Activated CD4-positive, alpha-beta T cell treated with anti-CD3 and anti-CD28 coated beads, Interleukin-2, amount 10 ng/mL, durations not matched to agents 7 days and 5 days (primary cell): ENCODE data around the gene KSR1. TPM values are rescaled to one million over a fixed set of nuclear protein-coding genes. Genes with fewer than 3 reads are reported as not detected.
A peak's percentile ranks its signal among the peaks of the same experiment; 100 is the strongest.

Experiments used
- CTCF ChIA-PET: fragments of 350-600 bp; sonication (Branson Sonifier 250); formaldehyde crosslinking; loops from one replicate; lab custom pipeline; 2021; ENCODE audit warnings: antibody characterized with exemption; lab: Charles Lee
- POLR2A ChIA-PET: fragments of 350-600 bp; sonication (Branson Sonifier 250); formaldehyde crosslinking; loops from one replicate; lab custom pipeline; 2021; ENCODE audit warnings: antibody characterized with exemption; lab: Charles Lee
- DNase-seq: peaks from one replicate; pipeline ENCODE4 v3.0.0-alpha.2; 2020
- H3K27ac Mint-ChIP-seq: one replicate; pipeline ENCODE4 v1.8.0; 2021; ENCODE audit warnings: mild to moderate bottlenecking, moderate library complexity, mixed read lengths
- H3K27me3 Mint-ChIP-seq: one replicate; pipeline ENCODE4 v1.8.0; 2021; ENCODE audit warnings: mixed read lengths
- H3K36me3 Mint-ChIP-seq: one replicate; pipeline ENCODE4 v1.8.0; 2021; ENCODE audit warnings: low read depth, mixed read lengths
- H3K4me1 Mint-ChIP-seq: one replicate; pipeline ENCODE4 v1.8.0; 2021; ENCODE audit warnings: mixed read lengths
- H3K4me3 Mint-ChIP-seq: one replicate; pipeline ENCODE4 v1.8.0; 2021; ENCODE audit warnings: mild to moderate bottlenecking, moderate library complexity, mixed read lengths
- H3K9me3 Mint-ChIP-seq: one replicate; pipeline ENCODE4 v1.8.0; 2021; ENCODE audit warnings: mixed read lengths
- total RNA-seq, 2 experiments: library from RNA; stranded (reverse); gene quantifications; one replicate each; pipeline ENCODE4 v1.2.3, GENCODE V29; 2021

Gene KSR1
- total RNA-seq, 2 experiments from 2014 or later: 43.1 to 45.7 TPM

DNA sequence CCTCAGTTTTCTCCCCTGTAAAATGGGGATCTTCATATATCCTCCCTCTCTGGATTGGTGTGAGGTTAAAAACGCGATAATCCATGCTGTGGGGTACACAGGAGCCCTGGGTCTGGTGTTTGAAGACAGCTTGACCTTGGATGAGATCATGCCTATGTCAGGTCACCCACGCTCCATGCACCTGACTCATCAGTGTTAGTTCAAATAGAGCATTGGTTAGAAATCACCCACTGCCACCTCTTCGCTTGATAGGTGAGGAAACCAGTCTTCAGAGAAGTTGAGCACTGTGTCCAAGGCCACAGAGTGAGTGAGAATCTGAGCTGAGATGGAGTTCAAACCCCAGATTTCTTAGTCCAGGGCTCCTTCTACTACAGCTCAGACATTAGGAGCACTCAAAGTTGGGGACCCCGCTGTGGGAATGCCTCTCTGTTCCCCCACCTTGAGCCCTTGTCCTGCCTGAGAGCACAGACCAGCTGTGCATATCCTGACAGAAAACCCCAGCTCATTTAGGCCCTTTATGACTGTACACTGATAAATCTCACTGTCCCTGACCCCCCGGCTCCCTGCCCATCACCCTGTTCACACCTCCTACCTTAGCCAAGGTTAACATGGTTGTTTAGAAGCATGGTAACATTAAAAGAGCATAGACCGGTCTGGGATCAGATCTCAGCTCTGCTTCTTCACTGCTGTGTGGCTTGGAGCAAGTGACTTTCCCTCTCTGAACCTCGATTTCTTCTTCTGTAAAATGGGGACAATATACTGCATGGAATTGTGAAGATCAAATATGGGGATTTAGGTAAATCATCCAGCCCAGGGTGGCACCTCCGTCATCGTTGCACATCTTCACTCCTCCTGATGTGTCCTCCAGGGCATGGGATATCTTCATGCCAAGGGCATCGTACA is 152.3 kb downstream of the KSR1 start:
- Mint-ChIP-seq H3K9me3 (no peaks in the 10 kb centered on the region), H3K27me3 (no peaks in the 10 kb centered on the region), H3K4me3 (no peak overlapping the region), H3K4me1 (peaks cover 14% of the 10 kb centered on the region), H3K36me3 (peaks cover 34% of the 10 kb centered on the region), H3K27ac (peak overlapping the region; percentile 52)
- ChIA-PET POLR2A (no interaction called here), CTCF (interaction anchor here (0.8 to 3.1 kb wide), 8 partner anchors 10 to 228 kb away, joined by 3 to 9 read pairs (median 5); partner anchors contain the start of gene LGALS9)
- DNase-seq: no peak

DNA sequence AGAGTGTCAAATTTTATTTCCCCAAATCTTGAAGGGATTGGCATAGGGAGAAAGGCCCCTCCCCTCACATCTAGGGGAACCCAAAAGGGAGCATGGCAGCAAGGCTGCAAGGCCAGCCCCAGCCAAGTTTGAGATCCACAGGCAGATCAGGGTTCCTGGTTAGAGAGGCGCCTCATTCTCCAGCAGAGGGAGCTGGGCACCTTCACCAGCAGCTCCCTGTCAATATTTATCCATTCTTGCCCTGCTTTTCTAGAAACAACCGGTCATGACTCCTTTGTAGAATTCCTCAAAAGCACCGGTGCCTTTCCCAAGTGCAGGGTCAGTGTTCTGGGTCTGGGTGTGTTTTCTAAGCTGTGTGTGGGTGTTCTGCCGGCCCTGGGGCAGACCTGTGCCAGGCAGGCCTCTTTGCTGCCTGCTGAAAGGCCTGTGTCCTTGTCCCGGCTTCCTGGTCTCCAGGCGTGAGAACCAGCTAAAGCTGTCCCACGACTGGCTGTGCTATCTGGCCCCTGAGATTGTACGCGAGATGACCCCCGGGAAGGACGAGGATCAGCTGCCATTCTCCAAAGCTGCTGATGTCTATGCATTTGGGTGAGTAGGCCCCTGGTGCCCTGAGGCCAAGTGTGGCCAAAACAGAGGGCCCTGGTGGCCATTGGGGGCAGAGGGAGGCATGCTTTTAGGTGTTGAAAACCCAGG is 153.5 kb downstream of the KSR1 start:
- H3K36me3 Mint-ChIP-seq: peaks cover 41% of the 10 kb centered on the region
- ChIA-PET CTCF (interaction anchor here (0.8 to 3.7 kb wide), 9 partner anchors 9 to 255 kb away, joined by 3 to 25 read pairs (median 3); no protein-coding TSS in a partner anchor), POLR2A (no interaction called here)
- H3K27ac Mint-ChIP-seq: no peak overlapping the region
- H3K4me1 Mint-ChIP-seq: peaks cover 14% of the 10 kb centered on the region
- H3K27me3 Mint-ChIP-seq: no peaks in the 10 kb centered on the region
- H3K4me3 Mint-ChIP-seq: no peak overlapping the region
- no peaks in the 10 kb centered on the region for H3K9me3 Mint-ChIP-seq
- DNase-seq: peak; percentile 55

DNA sequence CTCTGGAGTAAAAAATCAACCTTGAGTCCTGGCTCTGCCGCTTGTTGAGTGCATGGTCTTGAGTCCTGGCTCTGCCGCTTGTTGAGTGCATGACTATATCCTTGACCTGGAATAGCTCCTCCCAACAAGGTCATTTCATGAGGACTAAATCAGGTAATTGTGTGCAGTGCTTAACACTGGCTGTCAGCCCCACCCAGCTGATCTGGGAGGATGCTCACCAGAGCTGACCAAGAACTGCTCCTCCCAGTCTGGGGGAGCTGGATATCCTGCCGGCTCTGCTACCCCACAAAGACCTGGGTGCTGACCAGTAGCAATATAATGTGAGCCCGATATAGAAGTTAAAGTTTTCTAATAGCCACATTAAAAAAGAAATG is 154.0 kb downstream of the KSR1 start:
- ChIA-PET CTCF (interaction anchor here (0.8 to 3.7 kb wide), 8 partner anchors 8 to 256 kb away, joined by 3 to 25 read pairs (median 4); no protein-coding TSS in a partner anchor), POLR2A (no interaction called here)
- Mint-ChIP-seq H3K9me3 (no peaks in the 10 kb centered on the region), H3K4me3 (no peak overlapping the region), H3K27me3 (no peaks in the 10 kb centered on the region), H3K4me1 (peaks cover 15% of the 10 kb centered on the region), H3K36me3 (peaks cover 43% of the 10 kb centered on the region), H3K27ac (no peak overlapping the region)
- no peak for DNase-seq

DNA sequence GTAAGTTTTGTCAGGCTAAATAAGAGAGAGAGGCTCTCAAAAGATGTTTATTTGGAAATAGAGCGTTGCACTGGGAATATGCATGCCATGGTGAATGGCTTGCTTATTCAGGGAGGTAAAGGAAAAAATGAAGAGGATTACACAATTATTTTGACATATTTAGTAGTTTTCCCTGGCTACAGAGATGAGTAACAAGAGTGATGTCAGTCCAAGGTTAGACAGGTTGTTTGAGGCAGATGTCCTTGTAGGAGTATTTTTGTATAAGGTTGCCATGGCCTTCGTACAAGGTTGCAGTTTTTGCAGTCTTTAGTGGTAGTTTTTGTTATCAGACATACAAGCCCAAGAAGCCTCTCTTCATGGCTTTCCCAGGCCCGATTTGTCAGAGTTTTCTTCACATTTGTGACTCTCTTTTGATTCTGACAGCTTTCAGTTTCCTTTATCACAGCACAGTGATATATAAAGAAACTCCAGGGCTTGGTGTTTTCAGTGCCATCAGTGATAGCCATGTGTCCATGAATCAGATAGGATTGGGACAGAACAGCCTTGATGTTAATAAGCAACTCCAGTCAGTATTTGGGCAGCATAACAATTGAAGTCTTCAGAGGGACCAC is 156.0 kb downstream of the KSR1 start:
- Mint-ChIP-seq H3K4me1 (peaks cover 31% of the 10 kb centered on the region), H3K4me3 (no peak overlapping the region), H3K27me3 (no peaks in the 10 kb centered on the region), H3K27ac (peak overlapping the region; percentile 4), H3K9me3 (no peaks in the 10 kb centered on the region), H3K36me3 (peaks cover 52% of the 10 kb centered on the region)
- DNase-seq: no peak
- POLR2A ChIA-PET: no interaction called here
- CTCF ChIA-PET: interaction anchor here (1.2 to 3.7 kb wide), 2 partner anchors 12 to 15 kb away, joined by 3 to 25 read pairs; no protein-coding TSS in a partner anchor

DNA sequence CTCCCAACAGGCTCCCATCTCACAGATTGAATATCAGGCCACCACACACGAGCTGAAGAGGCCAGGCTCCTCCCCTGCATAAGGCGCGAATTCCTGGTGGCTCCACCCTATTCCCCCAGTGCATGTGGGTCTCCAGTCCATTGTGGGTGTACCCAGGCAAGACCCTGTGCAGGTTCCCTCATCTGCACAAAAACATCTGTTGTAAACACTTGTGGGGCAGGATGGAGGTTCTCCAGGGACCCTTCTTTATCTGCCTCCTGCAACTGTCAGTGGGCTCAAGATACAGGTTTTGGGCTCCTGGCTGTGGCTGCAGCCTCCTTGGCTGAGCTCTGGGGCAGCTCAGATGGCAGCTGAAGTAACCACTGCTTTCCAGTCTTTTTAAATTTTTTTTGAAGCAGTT is 157.2 kb downstream of the KSR1 start:
- Mint-ChIP-seq H3K4me1 (peaks cover 31% of the 10 kb centered on the region), H3K4me3 (no peak overlapping the region), H3K27me3 (no peaks in the 10 kb centered on the region), H3K36me3 (peaks cover 57% of the 10 kb centered on the region), H3K9me3 (no peaks in the 10 kb centered on the region), H3K27ac (no peak overlapping the region)
- POLR2A ChIA-PET: no interaction called here
- CTCF ChIA-PET: interaction anchor here (0.9 to 2.6 kb wide), 2 partner anchors 9 kb away, joined by 3 to 14 read pairs; no protein-coding TSS in a partner anchor
- no peak for DNase-seq

DNA sequence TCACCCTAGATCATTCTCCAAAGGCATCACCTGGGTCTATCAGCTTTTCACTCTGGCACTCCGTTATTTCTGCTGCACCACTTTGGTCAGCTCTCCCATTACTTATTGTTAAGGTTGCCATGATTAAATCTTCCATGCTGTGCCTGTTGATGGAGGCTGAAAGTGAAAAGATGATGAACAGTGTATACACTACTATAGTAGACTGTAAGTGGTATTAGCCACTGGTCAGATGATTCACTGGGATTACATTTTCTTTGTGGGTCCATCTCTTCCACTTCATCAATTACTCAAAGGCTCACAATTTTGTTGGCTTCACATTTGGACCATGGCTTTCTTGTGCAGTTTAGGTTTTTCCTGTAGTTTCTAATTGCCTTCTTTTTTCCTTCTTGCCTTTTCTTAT is 158.9 kb downstream of the KSR1 start:
- no peaks in the 10 kb centered on the region for H3K27me3 Mint-ChIP-seq
- H3K27ac Mint-ChIP-seq: no peak overlapping the region
- H3K9me3 Mint-ChIP-seq: no peaks in the 10 kb centered on the region
- no peak for DNase-seq
- ChIA-PET CTCF (interaction anchor here (2.6 kb wide), 1 partner anchor 11 kb away, joined by 14 read pairs; no protein-coding TSS in a partner anchor), POLR2A (no interaction called here)
- H3K4me1 Mint-ChIP-seq: peaks cover 34% of the 10 kb centered on the region
- no peak overlapping the region for H3K4me3 Mint-ChIP-seq
- peaks cover 55% of the 10 kb centered on the region for H3K36me3 Mint-ChIP-seq

DNA sequence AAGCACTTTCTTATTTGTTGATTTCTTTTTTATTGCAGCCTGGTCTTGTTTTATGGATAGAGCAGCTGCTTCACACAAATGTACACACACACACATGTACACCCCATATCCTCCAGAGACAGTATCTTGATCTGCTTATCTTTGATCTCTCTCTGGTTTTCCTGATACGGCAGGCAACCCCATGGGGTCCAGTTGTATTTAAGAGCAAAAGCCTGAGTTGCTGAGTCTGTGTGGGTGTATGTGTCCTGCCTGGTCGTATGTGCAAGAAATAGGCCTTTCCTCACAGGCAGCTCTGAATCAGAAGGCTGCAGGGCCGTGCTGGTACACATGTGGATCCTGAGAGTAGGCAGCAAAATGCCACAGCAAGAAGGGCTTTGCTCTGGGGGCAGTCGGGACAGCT is 160.2 kb downstream of the KSR1 start:
- POLR2A ChIA-PET: no interaction called here
- Mint-ChIP-seq H3K4me3 (no peak overlapping the region), H3K9me3 (no peaks in the 10 kb centered on the region), H3K36me3 (peaks cover 57% of the 10 kb centered on the region), H3K27ac (peak overlapping the region; percentile 14), H3K27me3 (no peaks in the 10 kb centered on the region), H3K4me1 (peaks cover 42% of the 10 kb centered on the region)
- CTCF ChIA-PET: interaction anchor here (1.0 to 1.1 kb wide), 2 partner anchors 34 to 272 kb away, joined by 3 to 4 read pairs; no protein-coding TSS in a partner anchor
- DNase-seq: no peak

DNA sequence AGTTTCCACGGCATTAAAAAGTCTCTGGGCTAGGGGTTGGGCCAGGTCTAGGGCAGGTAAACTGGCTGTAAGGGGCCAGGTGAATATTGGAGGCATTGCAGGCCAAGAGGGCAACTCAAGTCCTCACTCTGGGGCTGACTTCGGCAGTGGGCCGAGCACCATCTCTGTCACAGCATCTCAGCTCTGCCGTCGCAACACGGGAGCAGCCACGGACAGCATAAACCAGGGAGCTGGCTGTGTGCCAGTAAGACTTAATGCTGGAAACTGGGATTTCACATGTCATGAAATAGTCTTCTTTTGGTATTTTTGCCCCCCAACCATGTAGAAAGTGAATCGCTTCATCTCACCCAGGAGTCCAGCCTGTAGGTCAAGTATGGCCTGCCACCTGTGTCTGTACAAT is 162.2 kb downstream of the KSR1 start:
- POLR2A ChIA-PET: no interaction called here

DNA sequence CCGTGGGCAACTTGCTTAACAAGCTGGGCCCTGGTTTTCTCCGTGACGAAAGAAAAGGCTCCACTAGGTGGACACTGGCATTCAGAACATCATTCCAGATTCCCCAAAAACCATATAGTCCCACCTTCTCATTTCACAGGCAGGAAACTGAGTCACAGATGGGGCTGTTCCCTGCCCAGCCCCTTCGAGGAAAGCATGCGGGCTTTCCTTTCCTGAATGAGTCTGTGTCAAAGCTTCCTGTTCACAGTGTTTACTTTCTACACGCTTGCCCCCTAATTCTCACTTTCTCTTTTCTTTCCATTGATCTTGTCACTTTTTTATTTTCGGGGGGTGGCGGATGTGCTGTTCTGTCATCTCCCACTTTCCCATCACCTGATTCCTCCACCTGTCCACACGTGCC is 164.5 kb downstream of the KSR1 start:
- peak; percentile 21 for DNase-seq
- Mint-ChIP-seq H3K27ac (peak overlapping the region; percentile 63), H3K4me1 (peaks cover 32% of the 10 kb centered on the region), H3K9me3 (no peaks in the 10 kb centered on the region), H3K4me3 (no peak overlapping the region), H3K36me3 (peaks cover 50% of the 10 kb centered on the region), H3K27me3 (no peaks in the 10 kb centered on the region)
- ChIA-PET CTCF (interaction anchor here (1.7 to 2.7 kb wide), 3 partner anchors 11 to 13 kb away, joined by 5 to 9 read pairs (median 5); partner anchors contain the start of gene LGALS9), POLR2A (no interaction called here)

More for the DNA sequence above, 162.2 kb downstream of the KSR1 start:
- H3K9me3 Mint-ChIP-seq: no peaks in the 10 kb centered on the region
- H3K27me3 Mint-ChIP-seq: no peaks in the 10 kb centered on the region
- H3K27ac Mint-ChIP-seq: no peak overlapping the region
- H3K4me1 Mint-ChIP-seq: peaks cover 37% of the 10 kb centered on the region
- CTCF ChIA-PET: interaction anchor here (0.6 to 1.6 kb wide), 2 partner anchors 8 to 19 kb away, joined by 4 to 5 read pairs; no protein-coding TSS in a partner anchor
- no peak for DNase-seq
- H3K36me3 Mint-ChIP-seq: peaks cover 55% of the 10 kb centered on the region
- H3K4me3 Mint-ChIP-seq: no peak overlapping the region

DNA sequence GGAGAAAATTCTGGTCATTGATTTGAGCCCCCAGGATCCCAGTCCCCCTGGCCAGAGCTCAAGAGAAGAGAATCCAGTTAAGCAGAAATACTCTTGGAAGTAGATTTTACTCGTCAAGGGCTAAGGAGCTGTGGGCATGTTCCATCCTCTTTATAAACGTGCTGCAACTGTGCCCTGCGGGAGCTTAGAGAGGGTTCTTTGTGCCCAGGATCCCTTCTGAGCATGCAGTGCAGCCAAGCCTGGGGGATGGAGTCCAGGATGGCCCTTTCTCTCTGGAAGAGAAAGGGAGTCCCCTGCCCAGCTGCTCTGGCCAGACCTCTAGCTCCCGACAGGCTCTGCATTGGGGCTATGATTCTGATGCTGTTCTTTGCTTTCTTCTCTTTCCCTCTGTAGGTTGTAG is 165.3 kb downstream of the KSR1 start:
- POLR2A ChIA-PET: no interaction called here
- peaks cover 48% of the 10 kb centered on the region for H3K36me3 Mint-ChIP-seq

DNA sequence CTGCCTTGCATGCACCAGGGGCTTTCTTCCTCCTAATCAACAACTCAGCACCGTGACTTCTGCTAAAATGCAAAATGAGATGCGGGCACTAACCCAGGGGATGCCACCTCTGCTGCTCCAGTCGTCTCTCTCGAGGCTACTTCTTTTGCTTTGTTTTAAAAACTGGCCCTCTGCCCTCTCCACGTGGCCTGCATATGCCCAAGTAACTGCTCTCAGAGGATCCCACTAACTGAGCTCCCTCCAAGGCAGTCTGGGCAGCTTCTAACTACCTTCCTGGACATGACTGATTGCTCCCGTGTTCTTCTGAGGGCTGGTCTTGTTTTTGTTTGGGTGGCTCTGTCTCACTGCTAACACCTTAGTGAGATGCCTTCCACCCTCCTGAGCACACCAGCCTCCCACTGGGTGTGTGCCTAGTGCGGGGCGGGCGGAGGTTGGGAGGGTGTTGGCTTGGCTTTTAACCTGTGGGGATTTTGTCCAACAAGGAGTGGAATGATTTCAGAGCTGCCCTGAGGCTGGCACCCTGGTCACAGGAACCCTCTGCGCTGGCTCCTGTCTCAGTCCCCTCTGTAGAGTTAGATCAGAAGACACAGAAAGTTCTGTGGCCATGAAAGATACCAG is 165.8 kb downstream of the KSR1 start:
- POLR2A ChIA-PET: no interaction called here

More for the DNA sequence above, 165.3 kb downstream of the KSR1 start:
- Mint-ChIP-seq H3K27ac (peak overlapping the region; percentile 63), H3K27me3 (no peaks in the 10 kb centered on the region), H3K9me3 (no peaks in the 10 kb centered on the region), H3K4me1 (peaks cover 24% of the 10 kb centered on the region), H3K4me3 (no peak overlapping the region)
- DNase-seq: no peak
- CTCF ChIA-PET: interaction anchor here (0.6 to 2.7 kb wide), 5 partner anchors 10 to 330 kb away, joined by 3 to 9 read pairs (median 5); partner anchors contain the start of gene LGALS9

DNA sequence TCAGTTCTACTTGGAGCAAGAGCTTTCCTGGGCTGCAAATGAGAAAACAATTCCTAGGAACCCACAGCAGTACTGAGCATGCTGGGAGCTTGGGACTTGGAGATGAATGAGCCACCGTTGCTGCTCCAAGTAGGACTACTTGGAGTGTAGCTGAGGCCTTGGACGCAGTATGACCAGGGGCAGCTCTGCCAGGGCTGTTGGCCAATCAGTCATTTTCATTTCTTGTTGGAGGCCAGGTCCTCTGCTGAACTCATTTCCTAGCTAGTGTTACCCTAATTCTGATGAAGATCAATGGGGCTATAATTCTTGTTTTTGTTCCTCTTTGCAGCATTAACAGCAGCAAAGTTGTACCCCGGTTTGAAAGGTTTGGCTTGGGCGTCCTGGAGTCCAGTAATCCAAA is 166.7 kb downstream of the KSR1 start:
- peaks cover 41% of the 10 kb centered on the region for H3K36me3 Mint-ChIP-seq
- H3K27ac Mint-ChIP-seq: peak overlapping the region; percentile 23
- POLR2A ChIA-PET: no interaction called here
- H3K27me3 Mint-ChIP-seq: no peaks in the 10 kb centered on the region
- H3K4me1 Mint-ChIP-seq: peaks cover 25% of the 10 kb centered on the region
- H3K9me3 Mint-ChIP-seq: no peaks in the 10 kb centered on the region
- no peak for DNase-seq
- H3K4me3 Mint-ChIP-seq: no peak overlapping the region
- CTCF ChIA-PET: interaction anchor here (0.9 to 2.7 kb wide), 3 partner anchors 9 to 20 kb away, joined by 3 to 9 read pairs (median 4); partner anchors contain the start of gene LGALS9

More for the DNA sequence above, 165.8 kb downstream of the KSR1 start:
- no peaks in the 10 kb centered on the region for H3K9me3 Mint-ChIP-seq
- CTCF ChIA-PET: interaction anchor here (0.6 to 2.7 kb wide), 6 partner anchors 8 to 331 kb away, joined by 3 to 9 read pairs (median 4); partner anchors contain the start of gene LGALS9
- peaks cover 47% of the 10 kb centered on the region for H3K36me3 Mint-ChIP-seq
- DNase-seq: no peak
- peaks cover 20% of the 10 kb centered on the region for H3K4me1 Mint-ChIP-seq
- H3K27me3 Mint-ChIP-seq: no peaks in the 10 kb centered on the region
- peak overlapping the region; percentile 64 for H3K27ac Mint-ChIP-seq
- H3K4me3 Mint-ChIP-seq: no peak overlapping the region
